ENCODE data around the gene FAM43A.

Gene FAM43A

GRCh38 chr3:194686414-194686815 is 732 bp downstream of the FAM43A start:
- peak overlapping the region; percentile 30 for H3K27ac ChIP-seq (ENCODE audit: low read depth, low read length)
- H3K36me3 ChIP-seq (ENCODE audit: control insufficient read depth in 5 of 5, insufficient read depth in 5 of 5, low read length in 5 of 5): peaks cover 0 to 4% (median 0%) of the 10 kb centered on the region in 5 donors
- peaks cover 0 to 13% (median 4%) of the 10 kb centered on the region in 5 donors for H3K27me3 ChIP-seq (ENCODE audit: control insufficient read depth in 5 of 5, insufficient read depth in 4 of 5, low read length in 5 of 5)
- H3K9me3 ChIP-seq (ENCODE audit: control insufficient read depth in 5 of 5, low read length in 5 of 5): no peaks in the 10 kb centered on the region
- peak overlapping the region in 3 of 5 donors; percentile 39 to 75 (median 73) for H3K9ac ChIP-seq (ENCODE audit: low read length in 5 of 5)
- peak overlapping the region; percentile 80 to 89 (median 84) for H3K4me3 ChIP-seq (ENCODE audit: low read depth in 1 of 5, low read length in 5 of 5)
- peaks cover 11 to 72% (median 62%) of the 10 kb centered on the region in 5 donors for H3K4me1 ChIP-seq (ENCODE audit: control insufficient read depth in 5 of 5, insufficient read depth in 5 of 5, low read length in 5 of 5)

GRCh38 chr3:194686816-194687637 is 1.3 kb downstream of the FAM43A start:
- peaks cover 11 to 78% (median 62%) of the 10 kb centered on the region in 5 donors for H3K4me1 ChIP-seq (ENCODE audit: control insufficient read depth in 5 of 5, insufficient read depth in 5 of 5, low read length in 5 of 5)
- peaks cover 0 to 4% (median 0%) of the 10 kb centered on the region in 5 donors for H3K36me3 ChIP-seq (ENCODE audit: control insufficient read depth in 5 of 5, insufficient read depth in 5 of 5, low read length in 5 of 5)
- H3K27ac ChIP-seq (ENCODE audit: low read depth, low read length): peak overlapping the region; percentile 81
- no peaks in the 10 kb centered on the region for H3K9me3 ChIP-seq (ENCODE audit: control insufficient read depth in 5 of 5, low read length in 5 of 5)
- peak overlapping the region in 3 of 5 donors; percentile 39 to 64 (median 52) for H3K9ac ChIP-seq (ENCODE audit: low read length in 5 of 5)
- H3K27me3 ChIP-seq (ENCODE audit: control insufficient read depth in 5 of 5, insufficient read depth in 4 of 5, low read length in 5 of 5): peaks cover 0 to 13% (median 4%) of the 10 kb centered on the region in 5 donors
- H3K4me3 ChIP-seq (ENCODE audit: low read depth in 1 of 5, low read length in 5 of 5): peak overlapping the region in 4 of 5 donors; percentile 80 to 89 (median 82)

GRCh38 chr3:194687638-194688199 is 2.0 kb downstream of the FAM43A start:
- peaks cover 0 to 13% (median 4%) of the 10 kb centered on the region in 5 donors for H3K27me3 ChIP-seq (ENCODE audit: control insufficient read depth in 5 of 5, insufficient read depth in 4 of 5, low read length in 5 of 5)
- peak overlapping the region in 2 of 5 donors; percentile 56 to 64 for H3K9ac ChIP-seq (ENCODE audit: low read length in 5 of 5)
- peak overlapping the region; percentile 81 for H3K27ac ChIP-seq (ENCODE audit: low read depth, low read length)
- peak overlapping the region in 4 of 5 donors; percentile 80 to 89 (median 82) for H3K4me3 ChIP-seq (ENCODE audit: low read depth in 1 of 5, low read length in 5 of 5)
- H3K9me3 ChIP-seq (ENCODE audit: control insufficient read depth in 5 of 5, low read length in 5 of 5): no peaks in the 10 kb centered on the region
- peaks cover 0 to 4% (median 0%) of the 10 kb centered on the region in 5 donors for H3K36me3 ChIP-seq (ENCODE audit: control insufficient read depth in 5 of 5, insufficient read depth in 5 of 5, low read length in 5 of 5)
- peaks cover 10 to 74% (median 57%) of the 10 kb centered on the region in 5 donors for H3K4me1 ChIP-seq (ENCODE audit: control insufficient read depth in 5 of 5, insufficient read depth in 5 of 5, low read length in 5 of 5)

GRCh38 chr3:194688200-194688740 is 2.6 kb downstream of the FAM43A start:
- H3K36me3 ChIP-seq (ENCODE audit: control insufficient read depth in 5 of 5, insufficient read depth in 5 of 5, low read length in 5 of 5): peaks cover 0 to 4% (median 0%) of the 10 kb centered on the region in 5 donors
- H3K27me3 ChIP-seq (ENCODE audit: control insufficient read depth in 5 of 5, insufficient read depth in 4 of 5, low read length in 5 of 5): peaks cover 0 to 13% (median 4%) of the 10 kb centered on the region in 5 donors
- H3K9me3 ChIP-seq (ENCODE audit: control insufficient read depth in 5 of 5, low read length in 5 of 5): no peaks in the 10 kb centered on the region
- peaks cover 8 to 68% (median 53%) of the 10 kb centered on the region in 5 donors for H3K4me1 ChIP-seq (ENCODE audit: control insufficient read depth in 5 of 5, insufficient read depth in 5 of 5, low read length in 5 of 5)
- peak overlapping the region in 4 of 5 donors; percentile 80 to 89 (median 82) for H3K4me3 ChIP-seq (ENCODE audit: low read depth in 1 of 5, low read length in 5 of 5)
- H3K9ac ChIP-seq (ENCODE audit: low read length in 5 of 5): peak overlapping the region in 2 of 5 donors; percentile 56 to 64
- peak overlapping the region; percentile 81 for H3K27ac ChIP-seq (ENCODE audit: low read depth, low read length)

GRCh38 chr3:194688946-194689345 is 3.3 kb downstream of the FAM43A start:
- peaks cover 0 to 13% (median 4%) of the 10 kb centered on the region in 5 donors for H3K27me3 ChIP-seq (ENCODE audit: control insufficient read depth in 5 of 5, insufficient read depth in 4 of 5, low read length in 5 of 5)
- no peaks in the 10 kb centered on the region for H3K9me3 ChIP-seq (ENCODE audit: control insufficient read depth in 5 of 5, low read length in 5 of 5)
- peak overlapping the region in 2 of 5 donors; percentile 25 to 56 for H3K9ac ChIP-seq (ENCODE audit: low read length in 5 of 5)
- H3K4me3 ChIP-seq (ENCODE audit: low read depth in 1 of 5, low read length in 5 of 5): peak overlapping the region in 3 of 5 donors; percentile 80 to 89 (median 84)
- H3K36me3 ChIP-seq (ENCODE audit: control insufficient read depth in 5 of 5, insufficient read depth in 5 of 5, low read length in 5 of 5): peaks cover 0 to 4% (median 0%) of the 10 kb centered on the region in 5 donors
- H3K4me1 ChIP-seq (ENCODE audit: control insufficient read depth in 5 of 5, insufficient read depth in 5 of 5, low read length in 5 of 5): peaks cover 8 to 66% (median 53%) of the 10 kb centered on the region in 5 donors
- H3K27ac ChIP-seq (ENCODE audit: low read depth, low read length): peak overlapping the region; percentile 81

GRCh38 chr3:194689493-194689944 is 3.8 kb downstream of the FAM43A start:
- peak overlapping the region; percentile 81 for H3K27ac ChIP-seq (ENCODE audit: low read depth, low read length)
- peak overlapping the region in 2 of 5 donors; percentile 25 to 56 for H3K9ac ChIP-seq (ENCODE audit: low read length in 5 of 5)
- H3K36me3 ChIP-seq (ENCODE audit: control insufficient read depth in 5 of 5, insufficient read depth in 5 of 5, low read length in 5 of 5): peaks cover 0 to 4% (median 0%) of the 10 kb centered on the region in 5 donors
- peaks cover 8 to 65% (median 52%) of the 10 kb centered on the region in 5 donors for H3K4me1 ChIP-seq (ENCODE audit: control insufficient read depth in 5 of 5, insufficient read depth in 5 of 5, low read length in 5 of 5)
- peak overlapping the region in 3 of 5 donors; percentile 80 to 89 (median 84) for H3K4me3 ChIP-seq (ENCODE audit: low read depth in 1 of 5, low read length in 5 of 5)
- H3K9me3 ChIP-seq (ENCODE audit: control insufficient read depth in 5 of 5, low read length in 5 of 5): no peaks in the 10 kb centered on the region
- H3K27me3 ChIP-seq (ENCODE audit: control insufficient read depth in 5 of 5, insufficient read depth in 4 of 5, low read length in 5 of 5): peaks cover 0 to 13% (median 4%) of the 10 kb centered on the region in 5 donors

- H3K9me3 ChIP-seq (ENCODE audit: control insufficient read depth in 5 of 5, low read length in 5 of 5): no peaks in the 10 kb centered on the region
- H3K4me3 ChIP-seq (ENCODE audit: low read depth in 1 of 5, low read length in 5 of 5): no peak overlapping the region
- no peak overlapping the region for H3K27ac ChIP-seq (ENCODE audit: low read depth, low read length)
- no peak overlapping the region for H3K9ac ChIP-seq (ENCODE audit: low read length in 5 of 5)
- peaks cover 4 to 55% (median 40%) of the 10 kb centered on the region in 5 donors for H3K4me1 ChIP-seq (ENCODE audit: control insufficient read depth in 5 of 5, insufficient read depth in 5 of 5, low read length in 5 of 5)
- H3K36me3 ChIP-seq (ENCODE audit: control insufficient read depth in 5 of 5, insufficient read depth in 5 of 5, low read length in 5 of 5): peaks cover 0 to 4% (median 0%) of the 10 kb centered on the region in 5 donors
- H3K27me3 ChIP-seq (ENCODE audit: control insufficient read depth in 5 of 5, insufficient read depth in 4 of 5, low read length in 5 of 5): peaks cover 0 to 13% (median 4%) of the 10 kb centered on the region in 5 donors
Measured at GRCh38 chr3:194690501-194691372, 5.1 kb downstream of the FAM43A start.

- H3K27ac ChIP-seq (ENCODE audit: low read depth, low read length): no peak overlapping the region
- no peak overlapping the region for H3K4me3 ChIP-seq (ENCODE audit: low read depth in 1 of 5, low read length in 5 of 5)
- peaks cover 0 to 4% (median 0%) of the 10 kb centered on the region in 5 donors for H3K36me3 ChIP-seq (ENCODE audit: control insufficient read depth in 5 of 5, insufficient read depth in 5 of 5, low read length in 5 of 5)
- peaks cover 4 to 48% (median 31%) of the 10 kb centered on the region in 5 donors for H3K4me1 ChIP-seq (ENCODE audit: control insufficient read depth in 5 of 5, insufficient read depth in 5 of 5, low read length in 5 of 5)
- H3K9me3 ChIP-seq (ENCODE audit: control insufficient read depth in 5 of 5, low read length in 5 of 5): no peaks in the 10 kb centered on the region
- H3K9ac ChIP-seq (ENCODE audit: low read length in 5 of 5): no peak overlapping the region
- peaks cover 0 to 15% (median 3%) of the 10 kb centered on the region in 5 donors for H3K27me3 ChIP-seq (ENCODE audit: control insufficient read depth in 5 of 5, insufficient read depth in 4 of 5, low read length in 5 of 5)
Measured at GRCh38 chr3:194691481-194692283, 6.0 kb downstream of the FAM43A start.
